Endothelial cell of umbilical vein (primary cell): Measurements from ENCODE around the gene STK39. TPM values are rescaled to one million over a fixed set of nuclear protein-coding genes. Genes with fewer than 3 reads are reported as not detected.

Experiments
- BruUV-seq: library from RNA; stranded (reverse); fragments of 400-500 nt; replicated peaks from 2 replicates; lab custom pipeline; 2021; lab: Mats Ljungman, UMichigan
- CTCF ChIA-PET: fragments of 300-600, 350-600 bp; sonication (Branson Sonifier 250); formaldehyde crosslinking; loops from one replicate; lab custom pipeline; 2021; ENCODE audit warnings: antibody characterized with exemption, inconsistent platforms; lab: Charles Lee
- POLR2A ChIA-PET: fragments of 300-600, 350-600 bp; sonication (Branson Sonifier 250); formaldehyde crosslinking; loops from one replicate; lab custom pipeline; 2021; ENCODE audit warnings: antibody characterized with exemption, inconsistent platforms; lab: Charles Lee
- DNase-seq: peaks from one replicate; pipeline ENCODE4 v3.0.0-alpha.2; 2011; ENCODE audit warnings: low read depth, low spot score
- FAIRE-seq: peaks from 2 replicates; lab custom pipeline; 2011; peaks lifted over from hg19 to GRCh38; lab: Jason Lieb, UNC
- H2AFZ ChIP-seq: 2 replicates; pipeline ENCODE4 v1.6.0; 2012; ENCODE audit warnings: low read depth, low read length, control low read depth, inconsistent platforms
- H3K27ac ChIP-seq: 2 replicates; pipeline ENCODE4 v1.5.1; 2011; ENCODE audit warnings: low read depth, mild to moderate bottlenecking, control low read depth, low read length, moderate library complexity; ENCODE audit not compliant: insufficient read depth
- H3K27me3 ChIP-seq, 2 experiments: 2 replicates each; pipeline versions ENCODE4 v1.6.0 to v1.6.1; 2011; ENCODE audit warnings: low read length in 2 of 2, mixed read lengths in 1 of 2; ENCODE audit not compliant: control insufficient read depth in 2 of 2, insufficient read depth in 2 of 2
- H3K36me3 ChIP-seq, 2 experiments: 2 replicates in 1 of 2; 3 replicates in 1 of 2; pipeline ENCODE4 v1.5.1; 2011; ENCODE audit warnings: low read length in 2 of 2, mild to moderate bottlenecking in 1 of 2, moderate library complexity in 1 of 2; ENCODE audit not compliant: control insufficient read depth in 2 of 2, insufficient read depth in 2 of 2; ENCODE audit errors: extremely low read depth in 1 of 2
- H3K4me1 ChIP-seq: 3 replicates; pipeline ENCODE4 v1.5.1; 2011; ENCODE audit warnings: mild to moderate bottlenecking, low read length; ENCODE audit not compliant: control insufficient read depth, insufficient read depth; ENCODE audit errors: extremely low read depth
- H3K4me2 ChIP-seq: 2 replicates; pipeline ENCODE4 v1.6.1; 2011; ENCODE audit warnings: low read length, control low read depth, mixed read lengths; ENCODE audit not compliant: insufficient read depth
- H3K4me3 ChIP-seq, 3 experiments: fragments of 200-600 bp in 1 of 3; sonication (generic), shearing (Covaris generic) in 1 of 3; replicated peaks in 1 of 3; 2 replicates each; pipeline ENCODE4 v1.5.1; 2011 to 2016; ENCODE audit warnings: control low read depth in 3 of 3, low read length in 3 of 3, mild to moderate bottlenecking in 2 of 3, inconsistent platforms in 1 of 3, low read depth in 1 of 3, moderate library complexity in 1 of 3; ENCODE audit not compliant: insufficient read depth in 1 of 3
- H3K79me2 ChIP-seq: 2 replicates; pipeline ENCODE4 v1.6.0; 2012; ENCODE audit warnings: low read length, inconsistent platforms; ENCODE audit not compliant: control insufficient read depth, insufficient read depth
- H3K9ac ChIP-seq: replicated peaks from 2 replicates; pipeline ENCODE3; 2011; ENCODE audit warnings: low read length, control low read depth; ENCODE audit not compliant: insufficient read depth; ENCODE audit errors: extremely low read depth
- H3K9me1 ChIP-seq: replicated peaks from 3 replicates; pipeline ENCODE4 v1.6.0; 2011; ENCODE audit warnings: mild to moderate bottlenecking, low read length; ENCODE audit not compliant: control insufficient read depth, insufficient read depth; ENCODE audit errors: extremely low read depth
- H3K9me3 ChIP-seq: replicated peaks from 2 replicates; pipeline ENCODE4 v1.5.1; 2012; ENCODE audit warnings: low read length, inconsistent platforms; ENCODE audit not compliant: control insufficient read depth, insufficient read depth
- H4K20me1 ChIP-seq: replicated peaks from 2 replicates; pipeline ENCODE3; 2011; ENCODE audit warnings: mild to moderate bottlenecking, low read length; ENCODE audit not compliant: control insufficient read depth, insufficient read depth; ENCODE audit errors: extremely low read depth
- EZH2 ChIP-seq: IDR thresholded peaks from 2 replicates; pipeline ENCODE4 v1.6.1; 2012; ENCODE audit warnings: borderline replicate concordance, low read depth, mild to moderate bottlenecking, moderate library complexity, low read length, inconsistent platforms; ENCODE audit not compliant: severe bottlenecking
- FOS ChIP-seq: IDR thresholded peaks from 2 replicates; pipeline ENCODE4 v1.6.1; 2011; ENCODE audit warnings: mild to moderate bottlenecking, low read length, moderate library complexity, borderline replicate concordance; ENCODE audit not compliant: insufficient read depth
- JUN ChIP-seq: IDR thresholded peaks from 2 replicates; pipeline ENCODE4 v1.6.1; 2011; ENCODE audit warnings: borderline replicate concordance, low read depth; ENCODE audit not compliant: insufficient read length, insufficient read depth
- dilution Hi-C: fragments of 300-500 bp; cut with MboI; formaldehyde crosslinking; loops from one replicate; pipeline ENCODE4 v1.15.0; 2019; ENCODE audit warnings: low sequenced_read_pairs; ENCODE audit not compliant: extremely low pct_ligation_motif_present
- intact Hi-C: fragments of 100-400 bp; cut with micrococcal nuclease; formaldehyde crosslinking; loops from one replicate; pipeline ENCODE4 v1.10.0; 2022
- polyA plus RNA-seq, 4 experiments: library from polyadenylated mRNA; depleted of rRNA in 3 of 4; stranded (reverse) in 3 of 4; unstranded in 1 of 4; fragments of >200 nt; gene quantifications; 2 replicates each; pipeline versions ENCODE4 v1.2.1 to v1.2.3, GENCODE V29; 2011 to 2012; ENCODE audit warnings: missing spikeins in 1 of 4
- total RNA-seq: library from RNA; stranded (reverse); gene quantifications from 2 replicates; pipeline ENCODE4 v1.2.3, GENCODE V29; 2021
- TF ChIP-seq, protein P1 (sequence below), 2 donors: IDR thresholded peaks; 1 replicate in 1 of 2; 2 replicates in 1 of 2; pipeline ENCODE4 v1.5.1; 2011; ENCODE audit warnings: low read length in 2 of 2, mild to moderate bottlenecking in 2 of 2, moderate library complexity in 2 of 2, control low read depth in 1 of 2, inconsistent platforms in 1 of 2, low read depth in 1 of 2; ENCODE audit not compliant: insufficient read depth in 1 of 2; ENCODE audit errors: extremely low read depth in 1 of 2
- TF ChIP-seq, protein P2 (sequence below): IDR thresholded peaks from 2 replicates; pipeline ENCODE4 v1.6.1; 2011; ENCODE audit not compliant: insufficient read depth, insufficient read length

The STK39 gene
- total and polyA plus RNA-seq, 2 donors (not counting 3 experiments of a cell fraction or from before 2014, with no cell fraction given), result 4.6 to 13.1 TPM

DNA sequence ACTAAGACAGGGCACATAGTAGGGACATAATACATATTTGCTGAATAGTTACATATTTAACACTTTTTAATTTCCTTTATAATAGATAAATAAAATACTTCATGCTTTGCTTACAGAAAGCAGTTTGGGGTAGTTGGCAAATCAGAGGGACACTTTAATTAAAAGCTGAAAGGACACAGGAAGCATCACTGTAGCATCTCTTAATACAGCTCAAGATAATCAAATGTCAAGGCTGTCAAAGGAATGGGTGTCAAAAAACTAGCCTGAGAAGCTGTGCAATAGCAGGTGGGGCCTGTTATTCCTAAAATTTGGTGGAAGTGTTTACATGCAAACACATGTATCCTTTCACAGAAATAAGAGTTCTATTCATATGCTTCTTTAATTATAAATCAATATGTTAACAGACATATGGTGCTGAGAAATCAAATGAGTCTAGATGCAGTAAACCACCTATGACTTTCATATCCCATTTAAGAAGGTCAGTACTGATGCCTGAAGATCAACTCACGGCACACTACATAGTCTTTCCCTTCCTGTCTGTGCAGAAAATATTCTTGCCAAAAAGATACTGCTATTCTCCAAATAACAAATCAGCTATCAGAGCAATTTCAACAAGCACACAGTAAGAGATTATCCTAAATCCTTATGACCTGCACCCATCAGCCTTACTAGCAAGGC lies 174.6 kb downstream of the STK39 start:
- Histone ChIP-seq H3K4me2 (no peak overlapping the region), H3K27me3 (no peaks in the 10 kb centered on the region), H3K36me3 (no peaks in the 10 kb centered on the region), H3K4me3 (no peak overlapping the region), H3K9me1 (no peaks in the 10 kb centered on the region), H3K27ac (no peak overlapping the region), H3K79me2 (no peaks in the 10 kb centered on the region), H2AFZ (no peak overlapping the region), H3K4me1 (no peaks in the 10 kb centered on the region), H4K20me1 (no peaks in the 10 kb centered on the region), H3K9ac (no peak overlapping the region), H3K9me3 (no peaks in the 10 kb centered on the region)
- dilution Hi-C loops (no loop called here), intact Hi-C loops (no loop called here)
- no TSS peak for BruUV-seq
- ChIA-PET CTCF (no interaction called here), POLR2A (no interaction called here)
- TF ChIP-seq JUN (no peak), EZH2 (no peak), FOS (no peak)
- TF ChIP-seq, protein P1, sequence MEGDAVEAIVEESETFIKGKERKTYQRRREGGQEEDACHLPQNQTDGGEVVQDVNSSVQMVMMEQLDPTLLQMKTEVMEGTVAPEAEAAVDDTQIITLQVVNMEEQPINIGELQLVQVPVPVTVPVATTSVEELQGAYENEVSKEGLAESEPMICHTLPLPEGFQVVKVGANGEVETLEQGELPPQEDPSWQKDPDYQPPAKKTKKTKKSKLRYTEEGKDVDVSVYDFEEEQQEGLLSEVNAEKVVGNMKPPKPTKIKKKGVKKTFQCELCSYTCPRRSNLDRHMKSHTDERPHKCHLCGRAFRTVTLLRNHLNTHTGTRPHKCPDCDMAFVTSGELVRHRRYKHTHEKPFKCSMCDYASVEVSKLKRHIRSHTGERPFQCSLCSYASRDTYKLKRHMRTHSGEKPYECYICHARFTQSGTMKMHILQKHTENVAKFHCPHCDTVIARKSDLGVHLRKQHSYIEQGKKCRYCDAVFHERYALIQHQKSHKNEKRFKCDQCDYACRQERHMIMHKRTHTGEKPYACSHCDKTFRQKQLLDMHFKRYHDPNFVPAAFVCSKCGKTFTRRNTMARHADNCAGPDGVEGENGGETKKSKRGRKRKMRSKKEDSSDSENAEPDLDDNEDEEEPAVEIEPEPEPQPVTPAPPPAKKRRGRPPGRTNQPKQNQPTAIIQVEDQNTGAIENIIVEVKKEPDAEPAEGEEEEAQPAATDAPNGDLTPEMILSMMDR (IDR thresholded peaks at IDR 0.05; ENCODE audit: extremely low read depth in 1 of 2, insufficient read depth in 1 of 2, low read depth in 1 of 2, low read length in 2 of 2), result no peak
- TF ChIP-seq, protein P2, sequence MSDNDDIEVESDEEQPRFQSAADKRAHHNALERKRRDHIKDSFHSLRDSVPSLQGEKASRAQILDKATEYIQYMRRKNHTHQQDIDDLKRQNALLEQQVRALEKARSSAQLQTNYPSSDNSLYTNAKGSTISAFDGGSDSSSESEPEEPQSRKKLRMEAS, result no peak
- FAIRE-seq, result no peak
- no peak for DNase-seq
